SK-N-SH (cell line): ENCODE measurements around the gene TTN.

Source experiments
- ELF1 ChIP-seq: IDR thresholded peaks from 2 replicates; pipeline ENCODE4 v1.4.0; 2012
- EP300 ChIP-seq, 2 experiments: IDR thresholded peaks; 2 replicates each; pipeline versions ENCODE4 v1.4.0 to v1.6.1; 2012; ENCODE audit warnings: borderline replicate concordance in 1 of 2, low read depth in 1 of 2, low read length in 1 of 2
- RAD21 ChIP-seq: IDR thresholded peaks from 2 replicates; pipeline ENCODE4 v1.6.1; 2012; ENCODE audit warnings: mild to moderate bottlenecking, low read length
- YY1 ChIP-seq: IDR thresholded peaks from 2 replicates; pipeline ENCODE4 v1.4.0; 2012; ENCODE audit warnings: low read depth, mild to moderate bottlenecking
- TF ChIP-seq, protein P1 (sequence below): fragments of 200-600 bp; sonication (generic); IDR thresholded peaks from 2 replicates; pipeline ENCODE4 v1.6.1; 2017; ENCODE audit warnings: antibody characterized with exemption, mild to moderate bottlenecking, moderate library complexity
- TF ChIP-seq, protein P2 (sequence below): IDR thresholded peaks from 2 replicates; pipeline ENCODE4 v1.4.0; 2012; ENCODE audit warnings: low read depth, borderline replicate concordance
- TF ChIP-seq, protein P3 (sequence below): fragments of 150-350 bp; IDR thresholded peaks from 2 replicates; pipeline ENCODE4 v1.6.1; 2017; ENCODE audit warnings: antibody characterized with exemption, low read length, low read depth, borderline replicate concordance

DNA sequence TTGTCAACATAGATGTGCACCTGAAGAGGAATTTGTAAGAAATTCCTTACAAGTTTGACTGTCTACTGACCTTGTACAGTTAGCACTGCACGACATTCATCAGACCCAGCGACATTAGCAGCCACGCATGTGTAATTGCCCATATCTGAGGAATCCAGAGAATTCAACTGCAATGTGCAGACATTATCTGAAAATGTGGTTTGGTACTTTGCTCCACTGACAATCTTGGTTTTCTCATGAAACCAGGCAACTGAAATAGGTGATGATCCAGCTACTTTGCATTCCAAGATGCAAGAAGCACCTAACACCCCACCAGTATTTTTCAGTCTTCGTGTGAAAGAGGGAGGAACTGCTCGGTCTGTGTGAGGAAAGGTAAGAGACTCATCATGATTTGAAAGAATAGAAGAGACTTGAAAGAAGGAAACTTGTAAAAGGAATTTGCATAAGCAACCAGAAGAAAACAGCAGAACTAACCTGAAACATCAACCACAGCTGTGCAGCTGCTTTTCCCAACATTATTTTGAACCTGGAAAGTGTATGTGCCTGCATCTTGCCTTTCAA is 83.4 kb downstream of the TTN start:
- TF ChIP-seq, protein P1, sequence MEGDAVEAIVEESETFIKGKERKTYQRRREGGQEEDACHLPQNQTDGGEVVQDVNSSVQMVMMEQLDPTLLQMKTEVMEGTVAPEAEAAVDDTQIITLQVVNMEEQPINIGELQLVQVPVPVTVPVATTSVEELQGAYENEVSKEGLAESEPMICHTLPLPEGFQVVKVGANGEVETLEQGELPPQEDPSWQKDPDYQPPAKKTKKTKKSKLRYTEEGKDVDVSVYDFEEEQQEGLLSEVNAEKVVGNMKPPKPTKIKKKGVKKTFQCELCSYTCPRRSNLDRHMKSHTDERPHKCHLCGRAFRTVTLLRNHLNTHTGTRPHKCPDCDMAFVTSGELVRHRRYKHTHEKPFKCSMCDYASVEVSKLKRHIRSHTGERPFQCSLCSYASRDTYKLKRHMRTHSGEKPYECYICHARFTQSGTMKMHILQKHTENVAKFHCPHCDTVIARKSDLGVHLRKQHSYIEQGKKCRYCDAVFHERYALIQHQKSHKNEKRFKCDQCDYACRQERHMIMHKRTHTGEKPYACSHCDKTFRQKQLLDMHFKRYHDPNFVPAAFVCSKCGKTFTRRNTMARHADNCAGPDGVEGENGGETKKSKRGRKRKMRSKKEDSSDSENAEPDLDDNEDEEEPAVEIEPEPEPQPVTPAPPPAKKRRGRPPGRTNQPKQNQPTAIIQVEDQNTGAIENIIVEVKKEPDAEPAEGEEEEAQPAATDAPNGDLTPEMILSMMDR, result no peak
- TF ChIP-seq, protein P2, sequence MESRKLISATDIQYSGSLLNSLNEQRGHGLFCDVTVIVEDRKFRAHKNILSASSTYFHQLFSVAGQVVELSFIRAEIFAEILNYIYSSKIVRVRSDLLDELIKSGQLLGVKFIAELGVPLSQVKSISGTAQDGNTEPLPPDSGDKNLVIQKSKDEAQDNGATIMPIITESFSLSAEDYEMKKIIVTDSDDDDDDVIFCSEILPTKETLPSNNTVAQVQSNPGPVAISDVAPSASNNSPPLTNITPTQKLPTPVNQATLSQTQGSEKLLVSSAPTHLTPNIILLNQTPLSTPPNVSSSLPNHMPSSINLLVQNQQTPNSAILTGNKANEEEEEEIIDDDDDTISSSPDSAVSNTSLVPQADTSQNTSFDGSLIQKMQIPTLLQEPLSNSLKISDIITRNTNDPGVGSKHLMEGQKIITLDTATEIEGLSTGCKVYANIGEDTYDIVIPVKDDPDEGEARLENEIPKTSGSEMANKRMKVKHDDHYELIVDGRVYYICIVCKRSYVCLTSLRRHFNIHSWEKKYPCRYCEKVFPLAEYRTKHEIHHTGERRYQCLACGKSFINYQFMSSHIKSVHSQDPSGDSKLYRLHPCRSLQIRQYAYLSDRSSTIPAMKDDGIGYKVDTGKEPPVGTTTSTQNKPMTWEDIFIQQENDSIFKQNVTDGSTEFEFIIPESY, result no peak
- TF ChIP-seq ELF1 (no peak), EP300 (IDR thresholded peaks at IDR 0.05; ENCODE audit: borderline replicate concordance in 1 of 2, low read depth in 1 of 2, low read length in 1 of 2) (no peak), YY1 (no peak), RAD21 (no peak)
- TF ChIP-seq, protein P3, sequence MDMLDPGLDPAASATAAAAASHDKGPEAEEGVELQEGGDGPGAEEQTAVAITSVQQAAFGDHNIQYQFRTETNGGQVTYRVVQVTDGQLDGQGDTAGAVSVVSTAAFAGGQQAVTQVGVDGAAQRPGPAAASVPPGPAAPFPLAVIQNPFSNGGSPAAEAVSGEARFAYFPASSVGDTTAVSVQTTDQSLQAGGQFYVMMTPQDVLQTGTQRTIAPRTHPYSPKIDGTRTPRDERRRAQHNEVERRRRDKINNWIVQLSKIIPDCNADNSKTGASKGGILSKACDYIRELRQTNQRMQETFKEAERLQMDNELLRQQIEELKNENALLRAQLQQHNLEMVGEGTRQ, result no peak
